ENCODE data around the gene BARX1. TPM values are rescaled to one million over a fixed set of nuclear protein-coding genes. Genes with fewer than 3 reads are reported as not detected.
A peak's percentile ranks its signal among the peaks of the same experiment; 100 is the strongest.

BARX1 gene
- total RNA-seq, 1 donor from 2014 or later = not detected

DNA sequence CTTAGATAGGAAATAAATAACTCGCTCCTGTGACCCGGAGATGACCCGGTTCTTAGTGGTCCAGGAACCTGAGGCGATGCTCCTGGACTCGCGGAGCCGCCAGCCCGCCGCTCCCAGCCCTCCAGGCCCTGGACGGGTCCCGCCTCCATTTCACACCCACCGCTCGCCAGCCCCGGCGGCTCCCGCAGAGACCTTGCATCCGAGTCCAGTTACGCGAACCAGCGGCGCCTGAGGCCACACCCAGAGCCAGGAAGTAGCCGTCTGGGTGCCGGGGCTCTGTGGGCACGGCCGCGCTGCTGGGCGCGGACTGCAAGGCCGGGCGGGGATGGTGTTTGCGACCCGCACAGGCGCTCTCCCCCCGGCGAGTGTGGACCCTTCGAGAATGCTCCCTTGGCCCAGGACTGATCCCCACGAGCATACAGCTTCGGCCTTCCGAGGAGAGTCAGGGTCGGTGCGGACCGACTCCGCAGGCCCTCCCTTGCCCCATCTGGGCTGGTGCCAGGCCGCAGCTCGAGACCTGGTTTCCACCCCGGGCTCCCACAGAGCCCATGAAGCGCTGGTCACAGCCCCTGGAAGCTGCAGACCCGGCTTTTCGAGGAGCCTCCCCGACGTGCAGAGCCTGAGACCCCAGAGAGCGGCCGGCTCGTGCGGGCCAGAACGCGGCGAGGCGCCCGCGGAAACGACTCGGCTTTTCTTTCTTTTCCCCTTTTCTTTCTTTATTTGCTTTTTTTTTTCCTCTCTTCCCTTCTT is 5.2 kb upstream of the BARX1 start:
- DNase-seq (ENCODE audit: low spot score in 2 of 2, unreplicated experiment in 2 of 2) = peak in 1 of 2 experiments; percentile 38
- H3K4me1 Mint-ChIP-seq = peaks cover 13% of the 10 kb centered on the region
- peaks cover 95% of the 10 kb centered on the region for H3K27me3 Mint-ChIP-seq (ENCODE audit: low read depth)
- H3K36me3 Mint-ChIP-seq = no peaks in the 10 kb centered on the region
- TF ChIP-seq, protein P1, sequence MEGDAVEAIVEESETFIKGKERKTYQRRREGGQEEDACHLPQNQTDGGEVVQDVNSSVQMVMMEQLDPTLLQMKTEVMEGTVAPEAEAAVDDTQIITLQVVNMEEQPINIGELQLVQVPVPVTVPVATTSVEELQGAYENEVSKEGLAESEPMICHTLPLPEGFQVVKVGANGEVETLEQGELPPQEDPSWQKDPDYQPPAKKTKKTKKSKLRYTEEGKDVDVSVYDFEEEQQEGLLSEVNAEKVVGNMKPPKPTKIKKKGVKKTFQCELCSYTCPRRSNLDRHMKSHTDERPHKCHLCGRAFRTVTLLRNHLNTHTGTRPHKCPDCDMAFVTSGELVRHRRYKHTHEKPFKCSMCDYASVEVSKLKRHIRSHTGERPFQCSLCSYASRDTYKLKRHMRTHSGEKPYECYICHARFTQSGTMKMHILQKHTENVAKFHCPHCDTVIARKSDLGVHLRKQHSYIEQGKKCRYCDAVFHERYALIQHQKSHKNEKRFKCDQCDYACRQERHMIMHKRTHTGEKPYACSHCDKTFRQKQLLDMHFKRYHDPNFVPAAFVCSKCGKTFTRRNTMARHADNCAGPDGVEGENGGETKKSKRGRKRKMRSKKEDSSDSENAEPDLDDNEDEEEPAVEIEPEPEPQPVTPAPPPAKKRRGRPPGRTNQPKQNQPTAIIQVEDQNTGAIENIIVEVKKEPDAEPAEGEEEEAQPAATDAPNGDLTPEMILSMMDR (IDR thresholded peaks at IDR 0.05; ENCODE audit: unreplicated experiment) = no peak
- H3K9me3 Mint-ChIP-seq = no peaks in the 10 kb centered on the region
- no peak overlapping the region for H3K27ac Mint-ChIP-seq
- H3K4me3 Mint-ChIP-seq = no peak overlapping the region

DNA sequence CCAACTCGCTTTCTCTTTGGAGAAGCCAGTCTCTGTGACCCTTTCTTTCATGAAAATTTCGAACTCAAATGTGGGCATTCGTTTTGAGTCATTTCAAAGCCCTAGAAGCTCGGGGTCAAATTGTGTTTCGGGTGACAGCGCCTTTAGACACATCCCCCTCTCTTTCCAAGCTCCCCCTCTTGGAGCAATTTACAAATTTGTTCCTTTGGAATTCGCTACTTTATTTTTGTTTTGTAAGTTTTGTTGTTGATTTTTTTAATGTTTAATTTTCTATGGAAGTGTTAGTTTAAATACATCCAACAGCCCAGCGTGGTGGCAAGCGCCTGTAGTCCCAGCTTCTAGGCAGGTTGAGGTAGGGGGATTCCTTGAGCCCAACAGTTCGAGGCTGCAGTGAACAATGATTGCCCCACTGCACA is 4.6 kb upstream of the BARX1 start:
- no peak overlapping the region for H3K27ac Mint-ChIP-seq
- H3K4me1 Mint-ChIP-seq = peaks cover 13% of the 10 kb centered on the region
- DNase-seq (ENCODE audit: low spot score in 2 of 2, unreplicated experiment in 2 of 2) = no peak
- H3K9me3 Mint-ChIP-seq = no peaks in the 10 kb centered on the region
- H3K36me3 Mint-ChIP-seq = no peaks in the 10 kb centered on the region
- TF ChIP-seq, protein P1 (IDR thresholded peaks at IDR 0.05; ENCODE audit: unreplicated experiment) = no peak
- H3K27me3 Mint-ChIP-seq (ENCODE audit: low read depth) = peaks cover 90% of the 10 kb centered on the region
- H3K4me3 Mint-ChIP-seq = no peak overlapping the region

DNA sequence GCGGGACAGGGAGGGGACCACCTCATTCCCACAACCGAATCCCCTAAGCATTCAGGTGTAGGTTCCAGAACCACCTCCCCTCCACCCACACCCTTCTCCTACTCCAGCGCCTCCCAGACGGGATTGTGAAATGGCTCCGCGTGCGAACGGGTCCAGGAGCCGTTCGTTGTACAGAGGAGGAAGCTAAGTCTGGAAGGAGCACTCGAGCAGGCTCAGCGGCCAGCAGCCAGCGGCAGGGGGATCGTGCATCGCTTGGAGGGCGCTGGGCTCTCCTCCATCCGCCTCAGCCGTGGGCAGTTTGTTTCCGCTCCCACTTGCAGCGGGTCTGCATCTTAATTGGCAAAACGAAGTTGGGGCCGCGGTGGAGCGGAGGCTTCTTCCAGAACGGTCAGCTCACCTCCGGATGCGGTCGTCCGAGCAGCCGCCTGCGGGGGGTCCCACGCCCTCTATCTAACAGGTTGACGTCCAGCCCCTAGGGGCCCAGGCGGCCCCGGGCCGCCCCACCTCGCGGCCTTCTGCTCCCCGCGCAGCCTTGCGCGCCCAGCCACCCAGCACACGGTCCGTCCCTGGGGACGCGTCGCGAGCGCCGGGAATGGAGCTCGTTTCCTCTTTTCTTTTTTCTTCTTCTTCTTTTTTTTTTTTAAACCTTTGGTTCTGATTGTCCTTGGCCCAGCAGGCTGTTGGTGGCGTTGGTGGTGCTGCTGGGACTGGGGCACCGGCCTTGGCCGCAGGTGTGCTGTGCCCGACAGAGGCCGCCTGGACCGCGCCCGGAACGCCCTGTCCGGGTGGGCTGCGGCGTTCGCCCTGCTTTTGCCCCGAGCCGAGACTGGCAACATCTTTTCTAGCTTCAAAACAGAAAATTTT is 3.9 kb upstream of the BARX1 start:
- TF ChIP-seq, protein P1 (IDR thresholded peaks at IDR 0.05; ENCODE audit: unreplicated experiment) = no peak
- no peak for DNase-seq (ENCODE audit: low spot score in 2 of 2, unreplicated experiment in 2 of 2)
- Mint-ChIP-seq H3K36me3 (no peaks in the 10 kb centered on the region), H3K4me3 (peak overlapping the region; percentile 46), H3K9me3 (no peaks in the 10 kb centered on the region), H3K27ac (no peak overlapping the region), H3K4me1 (peaks cover 13% of the 10 kb centered on the region), H3K27me3 (ENCODE audit: low read depth) (peaks cover 89% of the 10 kb centered on the region)

DNA sequence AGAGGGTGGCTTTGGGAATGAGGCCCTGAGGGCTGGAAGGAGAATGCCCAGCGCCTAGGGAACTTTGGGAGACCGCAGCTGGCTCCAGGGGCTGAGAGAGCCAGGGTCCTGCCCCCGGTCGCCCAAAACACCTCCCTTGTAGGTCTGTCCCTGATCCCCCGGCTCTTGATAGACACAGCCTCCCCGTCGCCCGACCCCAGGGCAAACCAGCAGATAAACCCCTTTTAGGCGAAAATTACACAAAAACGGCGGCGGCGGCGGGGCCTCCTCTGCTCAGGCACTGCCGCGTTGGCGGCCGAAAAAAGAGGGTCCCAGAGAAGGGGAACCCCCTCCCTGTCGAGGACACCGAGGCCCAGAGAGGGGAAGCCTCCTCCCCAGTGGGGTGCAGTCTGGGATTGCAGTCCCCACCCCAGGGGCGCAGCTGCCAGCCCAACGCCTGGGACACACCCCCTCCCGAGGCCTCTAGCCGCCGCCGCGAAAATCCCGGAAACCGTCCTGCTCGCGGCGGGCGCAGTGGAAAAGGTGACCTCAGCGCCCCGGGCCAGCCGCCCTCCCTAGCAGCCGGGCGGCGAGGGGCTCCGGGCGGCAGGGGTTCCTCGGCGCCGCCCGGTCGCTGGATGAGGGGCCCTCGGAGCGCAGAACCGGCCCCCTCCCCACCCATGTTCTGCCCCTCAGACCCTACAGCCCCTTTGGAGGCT is 3.1 kb upstream of the BARX1 start:
- DNase-seq (ENCODE audit: low spot score in 2 of 2, unreplicated experiment in 2 of 2) = peak in 1 of 2 experiments; percentile 58
- H3K4me1 Mint-ChIP-seq = peaks cover 21% of the 10 kb centered on the region

More for the DNA sequence above, 3.1 kb upstream of the BARX1 start:
- TF ChIP-seq, protein P1 (IDR thresholded peaks at IDR 0.05; ENCODE audit: unreplicated experiment) = no peak
- Mint-ChIP-seq H3K36me3 (no peaks in the 10 kb centered on the region), H3K9me3 (no peaks in the 10 kb centered on the region), H3K4me3 (peak overlapping the region; percentile 48), H3K27me3 (ENCODE audit: low read depth) (peaks cover 92% of the 10 kb centered on the region), H3K27ac (no peak overlapping the region)

Data from mesothelial cell of epicardium (in vitro differentiated cells).